Smooth muscle cell (in vitro differentiated cells): ENCODE measurements around the gene FBXW9. TPM values are rescaled to one million over a fixed set of nuclear protein-coding genes. Genes with fewer than 3 reads are reported as not detected.

Experiments
- DNase-seq: peaks from one replicate; lab custom pipeline; 2025; ENCODE audit not compliant: unreplicated experiment; lab: John Stamatoyannopoulos, UW
- H2AFZ ChIP-seq: fragments of 200-600 bp; sonication (generic); 2 replicates; pipeline ENCODE4 v1.6.0; 2016; ENCODE audit warnings: antibody characterized with exemption, low read depth, mild to moderate bottlenecking
- H3F3A ChIP-seq: fragments of 200-600 bp; sonication (generic); 2 replicates; pipeline ENCODE4 v1.6.0; 2017; ENCODE audit warnings: antibody characterized with exemption, low read depth
- H3K27ac ChIP-seq: fragments of 200-600 bp; sonication (generic); 2 replicates; pipeline ENCODE4 v1.5.1; 2016; ENCODE audit warnings: low read depth, mild to moderate bottlenecking
- H3K27me3 ChIP-seq: fragments of 200-600 bp; sonication (generic); 2 replicates; pipeline ENCODE4 v1.6.1; 2016; ENCODE audit warnings: low read depth, mild to moderate bottlenecking
- H3K36me3 ChIP-seq: fragments of 200-600 bp; sonication (generic); 2 replicates; pipeline ENCODE4 v1.5.1; 2016; ENCODE audit warnings: low read depth
- H3K4me1 ChIP-seq: fragments of 200-600 bp; sonication (generic); 2 replicates; pipeline ENCODE4 v1.5.1; 2016; ENCODE audit warnings: low read depth
- H3K4me2 ChIP-seq: fragments of 200-600 bp; sonication (generic); 2 replicates; pipeline ENCODE4 v1.6.0; 2016; ENCODE audit warnings: mild to moderate bottlenecking
- H3K4me3 ChIP-seq: fragments of 200-600 bp; sonication (generic); 2 replicates; pipeline ENCODE4 v1.5.1; 2016; ENCODE audit warnings: mild to moderate bottlenecking
- H3K79me2 ChIP-seq: fragments of 200-600 bp; sonication (generic); 2 replicates; pipeline ENCODE4 v1.6.0; 2016; ENCODE audit warnings: low read depth, mild to moderate bottlenecking
- H3K9ac ChIP-seq: fragments of 200-600 bp; sonication (generic); 2 replicates; pipeline ENCODE4 v1.6.0; 2016; ENCODE audit warnings: low read depth
- H3K9me3 ChIP-seq: fragments of 200-600 bp; sonication (generic); replicated peaks from 2 replicates; pipeline ENCODE4 v1.5.1; 2016; ENCODE audit warnings: low read depth
- H4K20me1 ChIP-seq: fragments of 200-600 bp; sonication (generic); 2 replicates; pipeline ENCODE4 v1.6.0; 2016; ENCODE audit warnings: low read depth
- WGBS: methylation state at CpG from one replicate; pipeline ENCODE4 v1.1.7; 2016; ENCODE audit warnings: low lambda C conversion rate; 5-methylcytosine and 5-hydroxymethylcytosine counted together
- polyA plus RNA-seq: library from polyadenylated mRNA; unstranded; fragments of >200 nt; fragmentation: Nextera tagmentation; extraction: Ambion mirVana; gene quantifications from 2 replicates; pipeline ENCODE4 v1.2.1, GENCODE V29; 2016
- total RNA-seq: library from RNA; depleted of rRNA; stranded (reverse); fragments of >200 nt; gene quantifications from 2 replicates; pipeline ENCODE4 v1.2.3, GENCODE V29; 2014
- TF ChIP-seq, protein P1 (sequence below): fragments of 200-600 bp; sonication (generic); IDR thresholded peaks from 2 replicates; pipeline ENCODE4 v1.5.1; 2017; ENCODE audit warnings: borderline replicate concordance, mild to moderate bottlenecking, antibody characterized with exemption; ENCODE audit not compliant: insufficient read depth, poor library complexity, severe bottlenecking

Gene FBXW9
- total and polyA plus RNA-seq, 2 experiments from 2014 or later: 9.1 to 17.3 TPM

DNA sequence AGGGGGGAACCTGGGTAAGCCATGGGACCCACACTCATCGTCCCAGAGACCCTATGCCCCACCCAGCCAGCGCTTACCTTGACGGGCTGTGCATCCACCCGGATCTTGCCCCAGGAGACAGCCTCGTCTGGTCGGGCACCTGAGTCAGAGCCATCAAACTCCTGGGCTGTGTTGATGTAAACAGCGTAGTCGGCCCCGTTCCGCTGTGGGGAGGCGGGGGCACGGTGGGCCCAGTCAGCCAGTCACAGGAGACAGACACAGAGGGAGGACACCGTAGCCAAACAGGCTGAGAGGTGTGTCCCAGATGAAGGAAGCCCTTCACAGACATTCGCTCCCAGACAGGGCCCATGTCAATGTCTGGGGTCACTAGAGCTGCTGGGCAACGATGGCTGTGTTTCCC, 20.5 kb downstream of the FBXW9 start:
- H4K20me1 ChIP-seq: peaks cover 17% of the 10 kb centered on the region
- no peak overlapping the region for H3K4me2 ChIP-seq
- no peak overlapping the region for H3K4me3 ChIP-seq
- no peaks in the 10 kb centered on the region for H3K36me3 ChIP-seq
- no peaks in the 10 kb centered on the region for H3F3A ChIP-seq
- no peak for DNase-seq
- no peak overlapping the region for H2AFZ ChIP-seq
- H3K27ac ChIP-seq: no peak overlapping the region
- WGBS: 99% methylated on average over 15 of the region's 15 CpGs
- no peaks in the 10 kb centered on the region for H3K9me3 ChIP-seq
- TF ChIP-seq, protein P1, sequence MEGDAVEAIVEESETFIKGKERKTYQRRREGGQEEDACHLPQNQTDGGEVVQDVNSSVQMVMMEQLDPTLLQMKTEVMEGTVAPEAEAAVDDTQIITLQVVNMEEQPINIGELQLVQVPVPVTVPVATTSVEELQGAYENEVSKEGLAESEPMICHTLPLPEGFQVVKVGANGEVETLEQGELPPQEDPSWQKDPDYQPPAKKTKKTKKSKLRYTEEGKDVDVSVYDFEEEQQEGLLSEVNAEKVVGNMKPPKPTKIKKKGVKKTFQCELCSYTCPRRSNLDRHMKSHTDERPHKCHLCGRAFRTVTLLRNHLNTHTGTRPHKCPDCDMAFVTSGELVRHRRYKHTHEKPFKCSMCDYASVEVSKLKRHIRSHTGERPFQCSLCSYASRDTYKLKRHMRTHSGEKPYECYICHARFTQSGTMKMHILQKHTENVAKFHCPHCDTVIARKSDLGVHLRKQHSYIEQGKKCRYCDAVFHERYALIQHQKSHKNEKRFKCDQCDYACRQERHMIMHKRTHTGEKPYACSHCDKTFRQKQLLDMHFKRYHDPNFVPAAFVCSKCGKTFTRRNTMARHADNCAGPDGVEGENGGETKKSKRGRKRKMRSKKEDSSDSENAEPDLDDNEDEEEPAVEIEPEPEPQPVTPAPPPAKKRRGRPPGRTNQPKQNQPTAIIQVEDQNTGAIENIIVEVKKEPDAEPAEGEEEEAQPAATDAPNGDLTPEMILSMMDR: no peak
- H3K79me2 ChIP-seq: no peaks in the 10 kb centered on the region
- no peaks in the 10 kb centered on the region for H3K4me1 ChIP-seq
- H3K9ac ChIP-seq: no peak overlapping the region
- no peaks in the 10 kb centered on the region for H3K27me3 ChIP-seq

DNA sequence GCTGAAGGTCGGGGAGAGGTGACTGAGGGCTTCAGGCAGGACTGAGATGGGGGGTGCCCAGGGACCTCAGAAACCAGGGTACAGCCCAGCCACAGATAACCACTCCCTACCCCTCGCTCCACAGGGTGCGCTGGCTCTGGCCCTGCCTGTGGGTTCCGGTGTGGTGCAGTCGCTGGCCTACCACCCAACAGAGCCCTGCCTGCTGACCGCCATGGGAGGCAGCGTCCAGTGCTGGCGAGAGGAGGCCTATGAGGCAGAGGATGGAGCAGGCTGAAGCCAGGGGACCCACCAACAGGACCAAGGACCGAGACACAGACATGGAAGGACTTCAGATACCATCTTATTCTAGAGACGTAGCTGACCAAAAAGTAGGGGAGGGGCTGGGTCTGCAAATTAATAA, 21.0 kb downstream of the FBXW9 start:
- no peaks in the 10 kb centered on the region for H3K27me3 ChIP-seq
- H3K4me1 ChIP-seq: no peaks in the 10 kb centered on the region
- WGBS: 97% methylated on average over 9 of the region's 10 CpGs
- no peak overlapping the region for H3K4me3 ChIP-seq
- no peak overlapping the region for H2AFZ ChIP-seq
- no peak overlapping the region for H3K9ac ChIP-seq
- peaks cover 2% of the 10 kb centered on the region for H3K79me2 ChIP-seq
- no peaks in the 10 kb centered on the region for H3K36me3 ChIP-seq
- H3K27ac ChIP-seq: no peak overlapping the region
- no peaks in the 10 kb centered on the region for H3K9me3 ChIP-seq
- no peak overlapping the region for H3K4me2 ChIP-seq
- H4K20me1 ChIP-seq: peaks cover 17% of the 10 kb centered on the region
- DNase-seq: no peak
- no peaks in the 10 kb centered on the region for H3F3A ChIP-seq
- TF ChIP-seq, protein P1: no peak

DNA sequence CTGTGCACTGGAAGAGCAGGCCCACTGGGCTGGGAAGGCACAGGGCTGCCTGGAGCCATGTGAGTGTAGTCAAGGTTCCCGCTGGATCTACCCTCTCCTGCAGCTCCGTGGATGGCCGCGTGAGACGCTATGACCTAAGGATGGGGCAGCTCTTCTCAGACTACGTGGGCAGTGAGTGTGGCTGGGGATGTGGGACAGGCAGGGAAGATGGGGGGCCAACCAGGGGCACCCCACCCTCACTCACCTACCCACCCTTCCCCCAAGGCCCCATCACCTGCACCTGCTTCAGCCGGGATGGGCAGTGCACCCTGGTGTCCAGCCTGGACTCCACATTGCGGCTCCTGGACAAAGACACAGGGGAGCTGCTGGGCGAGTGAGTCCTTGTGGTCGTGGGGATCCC, 23.7 kb downstream of the FBXW9 start:
- Histone ChIP-seq H2AFZ (no peak overlapping the region), H3F3A (no peaks in the 10 kb centered on the region), H3K4me2 (no peak overlapping the region), H3K79me2 (peaks cover 20% of the 10 kb centered on the region), H3K9ac (no peak overlapping the region), H4K20me1 (peaks cover 12% of the 10 kb centered on the region), H3K4me3 (no peak overlapping the region), H3K27ac (no peak overlapping the region), H3K36me3 (no peaks in the 10 kb centered on the region), H3K4me1 (peaks cover 4% of the 10 kb centered on the region), H3K27me3 (no peaks in the 10 kb centered on the region), H3K9me3 (no peaks in the 10 kb centered on the region)
- TF ChIP-seq, protein P1: no peak
- 97% methylated on average over 9 of the region's 10 CpGs for WGBS
- DNase-seq: no peak

DNA sequence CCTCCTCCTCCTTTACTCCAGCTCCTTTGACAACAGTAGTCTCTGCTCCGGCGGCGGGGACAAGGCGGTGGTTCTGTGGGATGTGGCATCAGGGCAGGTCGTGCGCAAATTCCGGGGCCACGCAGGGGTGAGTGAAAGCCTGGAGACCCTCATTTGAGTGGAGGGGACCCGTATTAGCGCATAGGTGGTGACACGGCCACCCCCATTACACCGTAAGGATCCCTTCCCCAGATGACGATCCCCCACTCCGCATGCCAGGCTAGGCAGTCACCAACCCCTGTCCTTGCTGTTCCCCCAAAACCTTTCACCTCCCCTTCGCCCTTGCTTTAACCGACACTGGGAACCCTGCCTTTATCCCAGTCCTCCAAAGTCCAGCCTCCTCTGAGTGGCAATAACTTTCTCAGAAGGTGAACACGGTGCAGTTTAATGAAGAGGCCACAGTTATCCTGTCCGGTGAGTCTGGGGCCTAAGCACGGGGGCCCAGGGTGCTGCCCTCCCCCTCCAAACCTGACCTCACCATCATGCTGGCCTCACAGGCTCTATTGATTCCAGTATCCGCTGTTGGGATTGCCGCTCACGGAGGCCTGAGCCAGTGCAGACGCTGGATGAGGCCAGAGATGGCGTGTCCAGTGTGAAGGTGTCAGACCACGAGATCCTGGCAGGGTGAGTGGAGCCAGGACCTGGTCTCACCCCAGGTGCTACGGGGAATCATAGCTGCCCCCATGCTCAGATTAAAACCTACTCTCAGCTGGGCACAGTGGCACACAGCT, 26.1 kb downstream of the FBXW9 start:
- Histone ChIP-seq H3K9ac (peak overlapping the region; percentile 93), H3K27me3 (no peaks in the 10 kb centered on the region), H2AFZ (no peak overlapping the region), H3K4me3 (peak overlapping the region; percentile 65), H3K79me2 (peaks cover 30% of the 10 kb centered on the region), H4K20me1 (no peaks in the 10 kb centered on the region), H3F3A (no peaks in the 10 kb centered on the region), H3K4me2 (peak overlapping the region; percentile 96), H3K36me3 (no peaks in the 10 kb centered on the region), H3K9me3 (no peaks in the 10 kb centered on the region), H3K27ac (peak overlapping the region; percentile 96), H3K4me1 (peaks cover 13% of the 10 kb centered on the region)
- TF ChIP-seq, protein P1: no peak
- DNase-seq: no peak
- WGBS: 61% methylated on average over 26 of the region's 26 CpGs
